K562 (cell line): ENCODE results near the gene PCBP4. TPM values are rescaled to one million over a fixed set of nuclear protein-coding genes. Genes with fewer than 3 reads are reported as not detected.

ENCODE experiments used
- CTBP1 ChIP-seq: fragments of 450-650 bp; IDR thresholded peaks from 2 replicates; pipeline ENCODE4 v1.6.1; 2016; ENCODE audit warnings: borderline replicate concordance
- ERF ChIP-seq: fragments of 450-650 bp; formaldehyde crosslinking; IDR thresholded peaks from 2 replicates; pipeline ENCODE4 v1.4.0; 2020; ENCODE audit warnings: mild to moderate bottlenecking, mixed read lengths
- GABPB2 ChIP-seq: fragments of 250-450 bp; sonication (Bioruptor Pico); conservative IDR thresholded peaks from 2 replicates; pipeline ENCODE4 v1.5.1; 2021; ENCODE audit warnings: mild to moderate bottlenecking
- HDAC2 ChIP-seq: fragments of 450-650 bp; IDR thresholded peaks from 2 replicates; pipeline ENCODE4 v1.6.1; 2016; ENCODE audit warnings: mild to moderate bottlenecking
- KLF16 ChIP-seq: IDR thresholded peaks from 2 replicates; pipeline ENCODE4 v1.6.1; 2016; ENCODE audit warnings: antibody characterized with exemption
- NFIC ChIP-seq: fragments of 450-650 bp; IDR thresholded peaks from 2 replicates; pipeline ENCODE4 v1.6.1; 2017; ENCODE audit warnings: mild to moderate bottlenecking, inconsistent platforms
- RB1 ChIP-seq: fragments of 450-650 bp; IDR thresholded peaks from 2 replicates; pipeline ENCODE4 v1.6.1; 2017; ENCODE audit warnings: low read depth, mild to moderate bottlenecking
- STAG1 ChIP-seq: sonication (generic); formaldehyde crosslinking; IDR thresholded peaks from 2 replicates; pipeline ENCODE4 v1.5.0; 2020; ENCODE audit warnings: missing genetic modification reagents, borderline replicate concordance
- THRAP3 ChIP-seq: fragments of 450-650 bp; IDR thresholded peaks from 2 replicates; pipeline ENCODE4 v1.6.1; 2016; ENCODE audit warnings: mild to moderate bottlenecking, inconsistent platforms, borderline replicate concordance
- ZEB2 ChIP-seq: fragments of 450-650 bp; IDR thresholded peaks from 2 replicates; pipeline ENCODE4 v1.6.1; 2016
- ZNF444 ChIP-seq: fragments of 250-450 bp; sonication (Bioruptor Pico); IDR thresholded peaks from 2 replicates; pipeline ENCODE4 v1.4.0; 2020; ENCODE audit warnings: mild to moderate bottlenecking, moderate library complexity
- polyA plus RNA-seq, 8 experiments: library from polyadenylated mRNA; depleted of rRNA in 4 of 8; stranded (reverse) in 5 of 8; unstranded in 3 of 8; fragments of >200 nt; fragmentation: Nextera tagmentation in 2 of 8; fragmentation: Illumina TruSeq in 1 of 8; extraction: Ambion mirVana in 2 of 8; extraction: Trizol in 1 of 8; gene quantifications; 2 replicates each; pipeline versions ENCODE4 v1.2.1 to v1.2.3, GENCODE V29; 2011 to 2014; ENCODE audit warnings: inconsistent platforms in 1 of 8, missing spikeins in 1 of 8
- total RNA-seq, 7 experiments: library from RNA; depleted of rRNA in 6 of 7; stranded (reverse); fragments of >200 nt in 6 of 7; fragmentation: Illumina TruSeq in 2 of 7; extraction: Trizol in 2 of 7; gene quantifications; 2 replicates each; pipeline versions ENCODE4 v1.2.1 to v1.2.3, GENCODE V29; 2011 to 2021; ENCODE audit warnings: low replicate concordance in 1 of 7
- TF ChIP-seq, protein P1 (sequence below): IDR thresholded peaks from 2 replicates; pipeline ENCODE4 v1.6.1; 2011; ENCODE audit warnings: borderline replicate concordance, low read depth, mild to moderate bottlenecking, moderate library complexity, low read length; ENCODE audit not compliant: insufficient read depth, poor library complexity, severe bottlenecking
- TF ChIP-seq, protein P2 (sequence below): fragments of 200-800 bp; sonication (Bioruptor generic); IDR thresholded peaks from 2 replicates; pipeline ENCODE4 v1.6.1; 2017; ENCODE audit warnings: missing genetic modification characterization, missing compliant biosample characterization
- TF ChIP-seq, protein P3 (sequence below): IDR thresholded peaks from 2 replicates; pipeline ENCODE4 v1.6.1; 2016; ENCODE audit warnings: missing genetic modification characterization, missing compliant biosample characterization
- TF ChIP-seq, protein P4 (sequence below), 2 experiments: IDR thresholded peaks in 1 of 2; conservative IDR thresholded peaks in 1 of 2; 2 replicates each; pipeline ENCODE4 v1.6.1; 2016; ENCODE audit warnings: low read depth in 2 of 2, mild to moderate bottlenecking in 1 of 2, missing compliant biosample characterization in 1 of 2, missing genetic modification characterization in 1 of 2, moderate library complexity in 1 of 2
- TF ChIP-seq, protein P5 (sequence below), 3 experiments: fragments of 200-800 bp in 1 of 3; sonication (Bioruptor generic) in 1 of 3; sonication (generic) in 1 of 3; formaldehyde crosslinking in 1 of 3; IDR thresholded peaks; 2 replicates each; pipeline versions ENCODE4 v1.6.1 to v1.8.0; 2016 to 2022; ENCODE audit warnings: mild to moderate bottlenecking in 2 of 3, missing compliant biosample characterization in 2 of 3, missing genetic modification characterization in 2 of 3, missing genetic modification reagents in 1 of 3
- TF ChIP-seq, protein P6 (sequence below): sonication (generic); formaldehyde crosslinking; IDR thresholded peaks from 2 replicates; pipeline ENCODE4 v1.8.0; 2022; ENCODE audit warnings: missing genetic modification reagents, mild to moderate bottlenecking, moderate library complexity, borderline replicate concordance

PCBP4 gene
- total and polyA plus RNA-seq, 9 of the 15 experiments (the other 6 are each of a cell fraction or from before 2014, with no cell fraction given), result 0.06 to 5.8 (median 2.6) TPM

DNA sequence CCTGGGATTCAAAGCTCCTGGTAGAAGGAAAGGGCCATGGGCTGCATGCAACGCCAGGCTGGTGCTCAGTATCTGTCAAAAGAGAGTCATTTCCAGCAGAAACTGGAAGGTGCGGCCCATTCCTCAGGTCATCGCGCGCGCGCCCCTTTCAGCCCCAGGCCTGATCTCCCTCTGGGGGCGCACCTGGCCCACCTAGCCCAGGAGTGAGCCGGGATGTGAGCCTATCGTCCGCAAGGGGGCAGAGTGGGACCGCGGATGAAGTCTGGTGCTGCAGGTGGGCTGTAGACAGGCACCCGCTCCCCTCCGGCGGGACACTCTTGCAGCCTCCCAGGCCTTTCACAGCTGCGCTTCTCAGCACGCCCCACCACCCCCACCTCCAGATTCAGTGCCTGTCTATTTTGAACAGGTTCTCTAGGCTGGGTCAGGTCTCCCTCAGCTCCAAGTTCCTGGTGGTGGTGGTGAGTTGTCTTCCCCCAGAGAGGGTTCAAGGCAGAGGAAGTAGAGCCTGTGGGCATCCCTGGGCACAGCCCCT is 34.3 kb upstream of the PCBP4 start (continued):
- TF ChIP-seq CTBP1 (peak; percentile 64), ZNF444 (CRISPR knock-in tag) (no peak), NFIC (no peak), ZEB2 (peak; percentile 62; the same call in 1 of the 2 replicates), HDAC2 (no peak), THRAP3 (no peak), GABPB2 (CRISPR knock-in tag) (no peak), RB1 (peak; percentile 56; the same call in 1 of the 2 replicates), KLF16 (peak; percentile 12; the same call in 1 of the 2 replicates), ERF (CRISPR knock-in tag) (no peak), STAG1 (peak; percentile 78; the same call in 1 of the 2 replicates)
- TF ChIP-seq, protein P1, sequence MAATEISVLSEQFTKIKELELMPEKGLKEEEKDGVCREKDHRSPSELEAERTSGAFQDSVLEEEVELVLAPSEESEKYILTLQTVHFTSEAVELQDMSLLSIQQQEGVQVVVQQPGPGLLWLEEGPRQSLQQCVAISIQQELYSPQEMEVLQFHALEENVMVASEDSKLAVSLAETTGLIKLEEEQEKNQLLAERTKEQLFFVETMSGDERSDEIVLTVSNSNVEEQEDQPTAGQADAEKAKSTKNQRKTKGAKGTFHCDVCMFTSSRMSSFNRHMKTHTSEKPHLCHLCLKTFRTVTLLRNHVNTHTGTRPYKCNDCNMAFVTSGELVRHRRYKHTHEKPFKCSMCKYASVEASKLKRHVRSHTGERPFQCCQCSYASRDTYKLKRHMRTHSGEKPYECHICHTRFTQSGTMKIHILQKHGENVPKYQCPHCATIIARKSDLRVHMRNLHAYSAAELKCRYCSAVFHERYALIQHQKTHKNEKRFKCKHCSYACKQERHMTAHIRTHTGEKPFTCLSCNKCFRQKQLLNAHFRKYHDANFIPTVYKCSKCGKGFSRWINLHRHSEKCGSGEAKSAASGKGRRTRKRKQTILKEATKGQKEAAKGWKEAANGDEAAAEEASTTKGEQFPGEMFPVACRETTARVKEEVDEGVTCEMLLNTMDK, result peak; percentile 30
- TF ChIP-seq, protein P2, sequence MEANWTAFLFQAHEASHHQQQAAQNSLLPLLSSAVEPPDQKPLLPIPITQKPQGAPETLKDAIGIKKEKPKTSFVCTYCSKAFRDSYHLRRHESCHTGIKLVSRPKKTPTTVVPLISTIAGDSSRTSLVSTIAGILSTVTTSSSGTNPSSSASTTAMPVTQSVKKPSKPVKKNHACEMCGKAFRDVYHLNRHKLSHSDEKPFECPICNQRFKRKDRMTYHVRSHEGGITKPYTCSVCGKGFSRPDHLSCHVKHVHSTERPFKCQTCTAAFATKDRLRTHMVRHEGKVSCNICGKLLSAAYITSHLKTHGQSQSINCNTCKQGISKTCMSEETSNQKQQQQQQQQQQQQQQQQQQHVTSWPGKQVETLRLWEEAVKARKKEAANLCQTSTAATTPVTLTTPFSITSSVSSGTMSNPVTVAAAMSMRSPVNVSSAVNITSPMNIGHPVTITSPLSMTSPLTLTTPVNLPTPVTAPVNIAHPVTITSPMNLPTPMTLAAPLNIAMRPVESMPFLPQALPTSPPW (CRISPR knock-in tag), result peak; percentile 35; the same call in 1 of the 2 replicates
- TF ChIP-seq, protein P3, sequence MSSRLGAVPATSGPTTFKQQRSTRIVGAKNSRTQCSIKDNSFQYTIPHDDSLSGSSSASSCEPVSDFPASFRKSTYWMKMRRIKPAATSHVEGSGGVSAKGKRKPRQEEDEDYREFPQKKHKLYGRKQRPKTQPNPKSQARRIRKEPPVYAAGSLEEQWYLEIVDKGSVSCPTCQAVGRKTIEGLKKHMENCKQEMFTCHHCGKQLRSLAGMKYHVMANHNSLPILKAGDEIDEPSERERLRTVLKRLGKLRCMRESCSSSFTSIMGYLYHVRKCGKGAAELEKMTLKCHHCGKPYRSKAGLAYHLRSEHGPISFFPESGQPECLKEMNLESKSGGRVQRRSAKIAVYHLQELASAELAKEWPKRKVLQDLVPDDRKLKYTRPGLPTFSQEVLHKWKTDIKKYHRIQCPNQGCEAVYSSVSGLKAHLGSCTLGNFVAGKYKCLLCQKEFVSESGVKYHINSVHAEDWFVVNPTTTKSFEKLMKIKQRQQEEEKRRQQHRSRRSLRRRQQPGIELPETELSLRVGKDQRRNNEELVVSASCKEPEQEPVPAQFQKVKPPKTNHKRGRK (tag), result no peak
- TF ChIP-seq, protein P4, sequence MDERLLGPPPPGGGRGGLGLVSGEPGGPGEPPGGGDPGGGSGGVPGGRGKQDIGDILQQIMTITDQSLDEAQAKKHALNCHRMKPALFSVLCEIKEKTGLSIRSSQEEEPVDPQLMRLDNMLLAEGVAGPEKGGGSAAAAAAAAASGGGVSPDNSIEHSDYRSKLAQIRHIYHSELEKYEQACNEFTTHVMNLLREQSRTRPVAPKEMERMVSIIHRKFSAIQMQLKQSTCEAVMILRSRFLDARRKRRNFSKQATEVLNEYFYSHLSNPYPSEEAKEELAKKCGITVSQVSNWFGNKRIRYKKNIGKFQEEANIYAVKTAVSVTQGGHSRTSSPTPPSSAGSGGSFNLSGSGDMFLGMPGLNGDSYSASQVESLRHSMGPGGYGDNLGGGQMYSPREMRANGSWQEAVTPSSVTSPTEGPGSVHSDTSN (CRISPR knock-in tag; IDR thresholded peaks at IDR 0.05; ENCODE audit: low read depth), result no peak
- TF ChIP-seq, protein P4 (tag; conservative IDR thresholded peaks at IDR 0.05; ENCODE audit: low read depth), result no peak
- TF ChIP-seq, protein P5, sequence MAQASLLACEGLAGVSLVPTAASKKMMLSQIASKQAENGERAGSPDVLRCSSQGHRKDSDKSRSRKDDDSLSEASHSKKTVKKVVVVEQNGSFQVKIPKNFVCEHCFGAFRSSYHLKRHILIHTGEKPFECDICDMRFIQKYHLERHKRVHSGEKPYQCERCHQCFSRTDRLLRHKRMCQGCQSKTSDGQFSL (CRISPR knock-in tag; IDR thresholded peaks at IDR 0.05), result no peak
- TF ChIP-seq, protein P5 (tag; IDR thresholded peaks at IDR 0.05), result no peak
- TF ChIP-seq, protein P6, sequence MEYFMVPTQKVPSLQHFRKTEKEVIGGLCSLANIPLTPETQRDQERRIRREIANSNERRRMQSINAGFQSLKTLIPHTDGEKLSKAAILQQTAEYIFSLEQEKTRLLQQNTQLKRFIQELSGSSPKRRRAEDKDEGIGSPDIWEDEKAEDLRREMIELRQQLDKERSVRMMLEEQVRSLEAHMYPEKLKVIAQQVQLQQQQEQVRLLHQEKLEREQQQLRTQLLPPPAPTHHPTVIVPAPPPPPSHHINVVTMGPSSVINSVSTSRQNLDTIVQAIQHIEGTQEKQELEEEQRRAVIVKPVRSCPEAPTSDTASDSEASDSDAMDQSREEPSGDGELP (CRISPR knock-in tag), result peak; percentile 69; the same call in 1 of the 2 replicates
